ENCODE measurements around the gene TCF4.

Gene TCF4

DNA sequence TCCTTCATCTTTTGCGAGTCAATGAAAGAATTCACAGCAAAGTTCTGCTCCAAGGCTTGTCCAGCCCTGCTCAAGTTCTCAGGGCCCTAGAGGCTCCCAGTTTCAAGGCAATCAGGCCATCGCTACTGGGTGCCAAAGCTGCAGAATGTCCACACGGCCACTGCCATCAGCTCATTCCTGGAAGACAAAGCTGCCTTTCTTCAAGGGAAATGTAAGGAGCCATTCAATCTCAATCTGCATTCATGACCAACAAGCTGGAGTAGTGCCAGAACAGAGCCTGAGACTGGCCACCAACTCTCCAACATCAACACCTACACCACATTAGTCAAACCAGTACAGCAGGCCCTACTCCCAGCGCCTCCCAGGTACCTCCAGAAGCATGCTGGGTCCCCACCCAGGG lies 202.2 kb downstream of the TCF4 start:
- no peak for DNase-seq (ENCODE audit: low read depth)

DNA sequence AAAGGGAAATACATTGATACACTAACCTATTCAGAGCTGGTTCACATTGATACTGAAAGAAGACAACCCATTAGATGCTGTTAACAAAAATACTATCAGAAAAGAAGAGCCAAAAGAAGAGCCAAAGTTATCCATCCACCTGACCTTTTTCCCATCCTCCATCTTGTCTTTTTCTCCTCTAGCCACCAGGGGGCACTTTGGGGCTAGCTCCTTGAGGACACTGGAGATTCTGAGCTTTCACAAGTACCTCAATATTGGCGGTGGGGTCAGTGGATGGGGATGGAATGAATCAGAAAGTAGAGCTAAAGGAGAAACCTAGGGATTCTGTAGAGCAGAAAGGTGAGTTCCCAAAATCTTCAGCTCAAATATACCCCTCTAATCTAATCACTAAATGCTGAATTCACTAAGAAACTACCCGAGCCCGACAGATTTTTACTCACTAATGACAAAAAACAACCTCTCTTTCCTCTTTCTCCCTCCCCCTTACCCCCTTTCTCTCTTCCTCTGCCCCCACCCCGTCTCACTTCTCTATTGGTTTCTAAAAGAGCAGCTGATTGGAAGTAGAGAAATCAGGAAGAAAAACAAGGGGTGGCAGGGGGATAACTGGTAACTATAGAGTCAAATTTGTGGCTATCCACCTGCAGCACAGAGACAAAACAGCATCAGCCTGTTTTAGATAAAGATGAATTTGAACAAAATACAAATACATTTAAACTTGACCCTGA lies 203.3 kb downstream of the TCF4 start:
- DNase-seq (ENCODE audit: low read depth), result no peak

GRCh38 chr18:55384115-55384514 lies 203.9 kb downstream of the TCF4 start:
- DNase-seq (ENCODE audit: low read depth), result no peak

DNA sequence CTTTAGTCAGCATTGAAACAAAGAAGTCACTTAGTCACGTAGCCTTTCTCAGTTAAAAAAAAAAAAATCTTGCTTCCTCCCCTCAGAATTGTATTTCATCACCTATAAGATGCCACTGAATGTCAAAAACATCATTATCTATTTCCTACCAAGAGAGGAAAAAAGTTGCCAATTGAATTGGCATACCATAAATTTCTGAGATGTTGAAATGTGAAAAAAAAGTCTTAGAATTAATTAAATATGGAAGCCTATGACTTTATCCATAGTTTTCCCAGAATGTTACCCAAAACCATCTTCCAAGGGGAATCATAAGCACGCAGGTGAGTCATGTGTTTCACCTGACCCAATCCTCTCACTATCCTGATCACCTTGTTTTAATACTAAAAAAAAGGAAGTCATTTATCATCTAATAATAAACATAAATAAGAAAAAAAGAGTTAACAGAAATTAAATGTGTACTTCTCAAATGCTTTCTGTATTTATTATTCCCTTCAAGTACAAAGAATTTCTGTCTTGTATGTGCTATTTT lies 205.7 kb downstream of the TCF4 start:
- DNase-seq (ENCODE audit: low read depth), result no peak

GRCh38 chr18:55381277-55381676 lies 206.7 kb downstream of the TCF4 start:
- peak; percentile 86 for DNase-seq (ENCODE audit: low read depth)

DNA sequence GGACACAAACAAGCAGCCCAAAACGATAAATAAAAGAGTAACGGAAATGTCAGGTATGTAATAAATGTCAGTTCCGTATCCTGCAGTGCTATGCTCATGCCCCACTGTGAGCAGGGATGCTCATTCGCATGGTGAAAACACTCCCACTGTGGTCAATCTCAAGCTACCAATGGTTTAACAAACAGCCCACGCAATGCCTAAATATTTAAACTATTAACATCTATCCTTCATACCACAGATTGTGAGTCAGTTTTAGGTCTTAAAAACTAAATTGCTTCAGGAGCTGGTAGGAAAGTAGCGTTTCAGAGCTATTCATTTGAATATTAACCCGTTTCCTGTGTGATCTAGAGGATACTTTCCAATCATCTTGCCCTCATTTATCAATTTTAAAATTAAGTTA lies 207.4 kb downstream of the TCF4 start:
- DNase-seq (ENCODE audit: low read depth), result peak; percentile 70

DNA sequence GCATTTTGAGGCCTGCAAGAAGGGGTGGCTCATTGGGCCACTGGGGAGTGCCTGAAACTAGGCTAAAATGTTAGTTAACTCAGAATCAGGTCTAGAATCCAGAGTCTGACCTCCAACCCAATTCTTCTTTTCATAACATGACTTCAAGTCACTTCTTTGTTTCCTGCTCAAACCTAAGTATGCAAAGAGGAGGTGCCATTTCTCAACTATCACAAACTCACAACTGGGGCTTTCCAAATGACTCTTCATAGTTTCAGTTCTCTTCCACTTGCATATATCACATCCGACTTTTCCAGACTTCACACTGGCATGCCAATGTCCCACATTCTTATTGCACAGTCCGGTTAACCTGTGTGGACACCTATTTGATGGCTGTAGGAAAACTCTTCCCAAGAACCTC lies 211.6 kb downstream of the TCF4 start:
- no peak for DNase-seq (ENCODE audit: low read depth)

DNA sequence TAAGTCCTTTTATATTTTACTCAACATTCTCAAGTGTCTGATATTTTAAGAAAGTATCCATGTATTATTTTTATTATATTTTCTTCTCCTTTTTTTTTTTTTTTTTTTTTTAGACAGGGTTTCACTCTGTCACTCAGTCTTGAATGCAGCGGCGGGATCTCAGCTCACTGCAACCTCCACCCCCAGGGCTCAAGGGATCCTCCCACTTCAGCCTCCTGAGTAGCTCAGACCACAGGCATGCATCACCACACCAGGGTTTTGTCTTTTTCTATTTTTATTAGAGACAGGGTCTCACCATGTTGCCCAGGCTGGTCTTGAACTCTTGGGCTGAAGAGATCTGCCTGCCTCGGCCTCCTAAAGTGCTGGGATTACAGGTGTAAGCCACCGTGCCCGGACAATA lies 212.1 kb downstream of the TCF4 start:
- DNase-seq (ENCODE audit: low read depth), result no peak

- no peak for DNase-seq (ENCODE audit: low read depth)
These were observed 213.3 kb downstream of the TCF4 start for GRCh38 chr18:55374741-55375140.

DNA sequence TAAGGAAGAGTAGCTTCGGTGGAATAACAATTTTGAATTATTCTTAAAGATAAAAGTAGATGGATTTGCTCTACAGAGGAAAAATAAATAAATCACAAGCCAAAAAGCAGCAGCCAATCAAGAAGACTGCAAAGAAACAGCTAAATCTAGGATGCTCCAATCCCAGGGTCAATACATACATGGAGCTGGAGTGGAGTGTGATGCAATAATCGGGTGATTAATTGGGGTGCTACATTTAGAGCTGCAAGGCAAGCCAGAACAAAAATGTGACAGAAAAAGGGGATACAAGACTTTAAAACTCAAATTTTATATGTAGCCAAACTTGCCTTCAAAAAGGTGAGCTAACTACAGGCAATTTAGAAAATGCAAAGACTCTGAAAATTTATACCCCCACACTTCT lies 215.8 kb downstream of the TCF4 start:
- no peak for DNase-seq (ENCODE audit: low read depth)

GRCh38 chr18:55370936-55371335 lies 217.1 kb downstream of the TCF4 start:
- DNase-seq (ENCODE audit: low read depth), result no peak

GRCh38 chr18:55369346-55369745 lies 218.6 kb downstream of the TCF4 start:
- no peak for DNase-seq (ENCODE audit: low read depth)

- DNase-seq (ENCODE audit: low read depth), result no peak
These were observed 222.7 kb downstream of the TCF4 start for GRCh38 chr18:55365342-55365741.

DNA sequence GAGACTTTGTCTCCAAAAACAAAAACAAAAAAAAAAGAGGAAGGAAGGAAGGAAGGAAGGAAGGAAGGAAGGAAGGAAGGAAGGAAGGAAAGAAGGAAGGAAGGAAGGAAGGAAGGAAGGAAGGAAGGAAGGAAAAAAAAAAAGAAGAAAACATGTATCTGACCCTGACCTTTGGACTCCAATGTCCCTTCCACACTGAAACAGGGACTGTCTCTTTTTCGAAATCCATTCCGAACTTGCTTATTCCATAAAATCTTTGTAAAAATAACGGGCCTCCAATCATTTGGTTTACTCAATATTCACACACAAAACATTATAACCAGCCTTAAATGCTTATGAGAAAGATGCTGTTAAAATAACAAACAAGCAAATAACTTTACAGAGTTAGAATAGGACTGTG lies 225.7 kb downstream of the TCF4 start:
- no peak for DNase-seq (ENCODE audit: low read depth)

- DNase-seq (ENCODE audit: low read depth), result no peak
These were observed 226.3 kb downstream of the TCF4 start for GRCh38 chr18:55361492-55362250.

- DNase-seq (ENCODE audit: low read depth), result no peak
These were observed 227.9 kb downstream of the TCF4 start for GRCh38 chr18:55360061-55360460.

GRCh38 chr18:55356815-55357214 lies 231.2 kb downstream of the TCF4 start:
- no peak for DNase-seq (ENCODE audit: low read depth)

DNA sequence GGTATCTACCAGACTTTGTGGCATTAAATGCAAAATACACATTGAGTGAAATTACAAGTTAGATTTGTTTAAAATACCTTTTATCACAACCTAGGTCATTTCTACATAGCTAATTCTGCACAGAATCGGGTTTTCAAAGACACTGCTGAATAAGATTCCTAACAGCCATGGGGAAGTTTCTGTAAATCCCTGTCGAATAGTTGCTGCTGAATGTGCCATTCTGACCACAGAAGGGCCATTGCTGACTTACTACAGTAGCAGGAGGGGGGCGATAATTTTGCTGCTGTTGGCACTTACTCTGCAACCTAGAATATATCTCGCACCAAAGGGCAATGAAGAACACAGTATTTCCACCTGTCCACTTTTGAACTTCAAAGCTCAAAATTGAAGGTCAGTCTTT lies 232.8 kb downstream of the TCF4 start:
- no peak for DNase-seq (ENCODE audit: low read depth)

DNA sequence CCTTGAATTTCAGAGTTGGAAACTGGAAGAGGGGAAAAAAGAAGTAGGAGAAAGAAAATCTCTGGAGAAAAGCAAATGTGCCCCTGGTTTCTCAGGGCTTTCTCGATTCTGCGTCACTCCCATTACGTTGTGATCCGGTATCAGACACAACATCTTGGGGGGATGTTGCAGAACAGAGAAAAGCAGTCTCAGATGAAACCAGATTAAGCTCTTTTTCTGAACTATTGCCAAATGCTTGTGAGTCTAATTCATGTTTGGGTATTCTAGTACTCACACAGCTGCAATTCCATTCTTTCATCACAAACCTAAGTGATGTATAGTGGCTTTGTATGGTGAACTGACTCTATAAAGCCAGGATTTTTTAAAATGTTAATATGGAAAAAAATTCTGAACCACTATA lies 233.2 kb downstream of the TCF4 start:
- peak; percentile 50 for DNase-seq (ENCODE audit: low read depth)

- no peak for DNase-seq (ENCODE audit: low read depth)
These were observed 234.2 kb downstream of the TCF4 start for GRCh38 chr18:55353806-55354205.

DNA sequence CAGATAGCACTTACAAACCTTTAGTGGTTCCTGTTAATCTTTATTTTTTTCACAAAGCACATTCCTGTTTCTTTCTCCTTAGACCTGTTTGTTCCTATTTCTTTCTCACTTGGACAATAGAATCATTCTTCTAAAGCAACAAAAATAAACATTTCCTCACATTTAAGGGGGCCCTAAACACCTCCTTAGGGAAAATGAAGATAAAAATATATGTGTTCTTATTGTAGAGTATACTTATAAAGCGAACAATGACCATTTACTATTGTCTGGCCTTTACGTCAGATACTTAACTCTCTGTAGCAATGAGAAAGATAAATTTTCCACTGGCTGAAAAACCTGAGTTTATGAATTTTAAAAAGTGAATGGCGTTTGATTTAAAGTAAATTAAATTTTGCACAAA lies 234.6 kb downstream of the TCF4 start:
- no peak for DNase-seq (ENCODE audit: low read depth)

- DNase-seq (ENCODE audit: low read depth), result no peak
These were observed 235.8 kb downstream of the TCF4 start for GRCh38 chr18:55351980-55352714.

DNA sequence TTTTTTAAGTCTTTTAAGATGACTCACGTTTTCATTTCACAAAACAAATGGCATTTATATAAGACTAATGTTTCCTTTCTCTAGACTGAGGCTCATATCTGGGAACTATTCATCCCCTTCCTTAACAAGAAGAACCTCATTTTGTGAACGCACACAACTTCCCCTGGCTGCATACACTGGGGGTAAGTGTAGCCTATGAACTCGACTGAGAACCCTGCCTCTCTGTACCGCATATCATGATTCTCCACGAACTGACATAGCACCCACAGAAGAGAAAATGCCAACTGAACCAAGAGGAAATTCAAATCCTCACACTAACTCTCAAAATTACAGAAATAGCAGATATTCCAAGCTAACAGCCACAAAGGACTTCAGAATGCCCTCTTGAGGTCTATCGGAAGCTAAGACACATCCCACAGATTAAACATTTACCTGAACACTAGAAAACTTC lies 236.7 kb downstream of the TCF4 start:
- DNase-seq (ENCODE audit: low read depth), result no peak

Data from non-pigmented ciliary epithelial cell (primary cell).